AG08395 (cell line): ENCODE measurements around the gene PRKG2.

ENCODE experiments used
- DNase-seq: peaks from one replicate; pipeline ENCODE4 v3.0.0; 2012; ENCODE audit warnings: mixed read lengths, low spot score

Gene PRKG2

DNA sequence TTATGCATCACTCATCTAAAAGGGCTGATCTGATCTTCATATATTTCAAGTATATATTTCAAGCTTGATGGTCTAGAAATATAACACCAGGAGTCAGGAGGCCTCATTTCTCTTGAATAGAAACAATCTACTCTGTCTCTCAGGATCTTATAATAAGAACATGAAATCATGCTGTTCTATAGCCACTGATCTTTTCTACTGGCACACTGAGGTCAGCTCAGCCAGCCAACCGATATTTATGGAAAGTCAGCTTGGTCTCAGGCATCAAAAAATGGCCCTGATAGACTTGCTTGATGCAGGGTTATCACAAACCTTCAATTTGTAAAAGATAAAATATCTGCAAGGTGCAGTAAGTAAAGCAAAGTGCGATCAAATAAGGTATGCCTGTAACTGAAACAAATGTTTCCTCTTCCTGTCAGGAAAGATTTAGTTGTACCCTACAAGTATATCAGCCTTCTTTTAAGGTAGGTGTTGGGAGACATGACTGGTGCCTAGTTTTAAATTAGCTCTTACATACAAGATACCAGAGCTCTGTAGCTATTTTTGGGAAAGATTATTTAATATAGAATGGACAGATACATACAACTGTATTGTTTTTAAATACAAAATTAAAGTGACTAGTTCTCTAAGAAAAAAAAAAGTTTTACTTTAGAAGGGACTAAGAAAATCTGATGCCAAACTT lies 121.2 kb downstream of the PRKG2 start:
- DNase-seq, result no peak

DNA sequence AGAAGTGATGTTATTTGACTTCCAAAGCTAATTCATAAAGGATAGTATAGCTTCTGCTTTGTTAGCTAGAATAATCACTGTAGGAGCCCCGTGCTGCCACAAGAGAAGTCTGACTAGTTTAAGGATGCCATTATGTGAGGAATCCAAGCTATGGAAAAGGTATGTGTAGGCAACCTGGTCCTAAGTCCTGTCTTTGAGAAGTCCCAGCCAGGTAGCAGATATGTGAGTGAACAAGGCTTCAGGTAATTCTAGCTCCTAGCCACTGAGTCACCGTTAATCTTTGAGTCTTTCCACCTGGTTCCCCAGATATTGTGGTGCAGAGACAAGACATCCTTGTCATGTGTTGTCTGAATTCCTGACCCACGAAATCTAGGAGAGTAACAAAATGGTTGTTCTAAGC lies 129.0 kb downstream of the PRKG2 start:
- no peak for DNase-seq

DNA sequence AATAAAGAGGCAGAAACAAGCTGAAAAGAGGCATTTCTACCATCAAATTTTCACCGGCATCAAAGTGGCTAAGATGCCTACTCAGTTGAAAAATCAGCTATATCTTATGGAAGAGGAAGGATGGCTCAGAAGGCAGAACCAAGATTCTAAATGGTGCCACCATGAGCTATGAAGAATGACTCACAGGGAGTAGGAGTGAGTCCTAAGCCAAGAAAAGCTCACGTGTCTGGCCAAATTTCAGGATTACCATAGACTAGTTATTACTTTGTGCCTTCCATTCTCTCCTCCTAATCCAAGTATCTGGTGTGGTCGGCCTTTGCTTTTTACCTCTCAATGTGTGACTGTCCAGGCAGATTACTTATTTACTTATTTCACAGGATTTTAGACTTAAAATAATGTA lies 129.7 kb downstream of the PRKG2 start:
- DNase-seq, result peak; percentile 10

DNA sequence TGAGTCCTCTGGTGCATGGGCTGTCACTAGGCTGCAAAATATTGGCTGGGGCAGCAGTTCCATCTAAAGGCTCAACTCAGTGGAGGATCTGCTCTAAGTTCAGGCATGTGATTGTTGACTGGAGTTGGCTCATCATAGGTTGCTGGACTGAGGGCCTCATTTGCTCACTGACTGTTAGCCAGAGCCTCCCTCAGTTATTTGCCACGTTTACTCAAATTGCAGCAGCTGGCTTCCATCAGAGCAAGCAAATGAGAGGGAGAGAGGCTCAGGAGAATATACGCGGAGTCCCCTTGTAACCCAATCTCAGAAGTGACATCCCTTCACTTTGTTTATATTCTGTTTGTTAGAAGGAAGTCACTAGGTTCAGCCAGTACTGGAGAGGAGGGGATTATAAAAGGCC lies 130.4 kb downstream of the PRKG2 start:
- DNase-seq, result no peak

DNA sequence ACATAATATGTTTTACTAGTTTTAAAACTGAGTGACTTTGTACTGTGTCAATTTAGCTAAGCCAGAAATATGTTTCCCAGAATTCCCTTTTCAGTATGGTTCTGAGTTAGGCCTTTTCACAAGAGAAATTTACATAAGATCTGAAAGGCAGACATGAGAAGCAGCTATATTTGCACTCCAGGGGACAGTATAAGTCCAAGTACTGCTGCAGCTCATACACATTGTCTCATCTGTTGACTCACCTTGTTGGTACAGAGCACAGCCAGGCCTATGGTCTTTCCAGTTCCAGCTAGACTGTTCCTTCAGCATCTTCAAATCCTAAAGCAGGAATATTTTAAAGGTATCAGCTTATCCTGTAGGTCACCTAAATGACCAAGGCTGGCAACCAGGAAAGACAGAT lies 131.0 kb downstream of the PRKG2 start:
- peak; percentile 54 for DNase-seq

DNA sequence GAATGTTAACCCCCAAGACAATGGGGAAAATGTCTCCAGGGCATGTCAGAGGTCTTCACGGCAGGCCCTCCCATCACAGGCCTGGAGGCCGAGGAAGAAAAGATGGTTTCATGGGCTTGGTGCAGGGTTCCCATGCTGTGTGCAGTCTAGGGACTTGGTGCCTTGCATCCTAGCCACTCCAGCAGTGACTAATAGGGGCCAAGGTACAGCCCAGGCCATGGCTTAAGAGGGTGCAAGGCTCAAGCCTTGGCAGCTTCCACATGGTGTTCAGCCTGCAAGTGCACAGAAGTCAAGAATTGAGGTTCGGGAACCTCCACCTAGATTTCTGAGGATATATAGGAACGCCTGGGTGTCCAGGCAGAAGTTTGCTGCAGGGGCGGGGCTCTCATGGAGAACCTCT lies 133.9 kb downstream of the PRKG2 start:
- DNase-seq, result no peak

DNA sequence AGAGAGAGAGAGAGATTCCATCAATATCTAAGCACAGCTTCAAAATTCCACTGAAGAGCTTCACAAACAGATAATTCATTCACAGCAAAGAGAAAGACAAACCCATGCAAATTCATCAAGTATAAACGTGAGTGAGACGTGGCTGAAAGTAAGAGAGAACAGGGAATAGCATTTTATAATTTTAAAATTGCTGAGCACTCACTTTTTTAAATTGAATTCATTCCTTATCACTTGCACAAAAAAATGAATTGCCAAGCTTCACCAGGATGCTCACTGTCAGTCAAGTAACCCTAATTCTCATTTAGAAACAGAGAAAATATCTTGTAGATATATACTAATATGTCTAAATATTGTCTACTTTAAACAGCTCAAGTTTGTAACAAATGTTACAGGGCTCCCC lies 144.0 kb downstream of the PRKG2 start:
- DNase-seq, result no peak

DNA sequence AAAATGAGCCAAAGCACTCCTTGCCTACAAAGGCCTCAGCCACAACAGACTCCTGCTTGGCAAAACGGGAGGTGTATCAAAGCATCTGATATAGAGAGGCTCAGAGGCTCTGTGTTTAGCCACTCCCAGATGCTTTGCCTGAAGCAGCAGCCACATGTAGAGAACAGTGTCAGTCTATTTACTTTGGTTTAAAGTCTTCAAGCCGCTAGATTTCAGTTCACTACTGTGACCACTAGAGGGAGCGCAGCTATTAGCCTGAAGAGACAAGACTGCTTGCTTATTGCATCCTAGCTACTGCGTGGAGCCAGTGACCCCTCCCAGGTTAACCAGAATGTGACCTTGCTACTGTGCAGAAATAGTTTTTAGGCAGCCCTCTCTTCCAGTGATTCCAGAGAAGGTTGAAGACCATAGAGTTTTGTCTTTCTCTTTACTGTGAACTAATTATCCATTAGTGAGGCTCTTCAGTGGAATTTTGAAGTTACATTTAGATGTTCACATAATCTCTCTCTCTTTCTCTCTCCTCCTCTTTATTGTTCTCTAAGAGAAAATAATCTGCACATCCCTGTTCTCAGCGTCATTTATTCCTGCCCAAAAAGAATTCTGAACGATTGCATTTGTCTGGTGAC lies 145.2 kb downstream of the PRKG2 start:
- DNase-seq, result peak; percentile 63

DNA sequence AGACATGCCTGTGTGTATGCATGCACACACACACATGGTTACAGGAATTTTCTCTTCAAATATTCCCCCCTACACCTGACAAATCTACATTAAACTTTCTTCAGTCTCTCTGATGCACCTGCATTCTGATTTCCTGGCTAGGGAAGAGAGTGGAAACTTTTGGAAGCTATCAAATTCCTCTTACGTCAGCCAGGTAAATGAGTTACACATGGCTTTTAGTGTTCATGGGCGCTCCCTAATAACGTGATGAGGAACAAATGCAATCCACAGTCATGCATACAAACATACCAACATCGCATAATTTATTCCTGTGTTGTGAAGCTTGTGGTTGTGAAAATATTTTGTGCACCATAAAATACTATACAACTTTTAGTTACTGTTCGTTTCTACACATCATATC lies 149.6 kb downstream of the PRKG2 start:
- DNase-seq, result no peak

DNA sequence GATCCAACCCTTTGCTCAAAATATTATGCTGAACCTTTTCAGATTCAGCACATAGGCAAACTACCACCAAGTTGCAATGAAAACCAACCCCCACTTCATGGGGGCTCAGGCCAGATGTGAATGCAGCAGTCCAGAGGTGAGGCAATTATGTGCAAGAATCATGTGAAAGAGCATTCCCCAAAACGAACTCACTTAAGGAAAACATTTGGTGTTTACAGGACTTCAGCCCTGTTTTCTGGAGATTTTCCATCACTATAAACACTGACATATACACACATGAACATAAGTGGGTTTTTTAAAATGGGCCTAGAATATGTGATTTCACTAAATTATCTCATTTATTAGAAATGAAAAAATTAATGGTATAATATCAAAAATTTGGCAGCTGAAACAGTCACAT lies 153.0 kb downstream of the PRKG2 start:
- DNase-seq, result no peak

DNA sequence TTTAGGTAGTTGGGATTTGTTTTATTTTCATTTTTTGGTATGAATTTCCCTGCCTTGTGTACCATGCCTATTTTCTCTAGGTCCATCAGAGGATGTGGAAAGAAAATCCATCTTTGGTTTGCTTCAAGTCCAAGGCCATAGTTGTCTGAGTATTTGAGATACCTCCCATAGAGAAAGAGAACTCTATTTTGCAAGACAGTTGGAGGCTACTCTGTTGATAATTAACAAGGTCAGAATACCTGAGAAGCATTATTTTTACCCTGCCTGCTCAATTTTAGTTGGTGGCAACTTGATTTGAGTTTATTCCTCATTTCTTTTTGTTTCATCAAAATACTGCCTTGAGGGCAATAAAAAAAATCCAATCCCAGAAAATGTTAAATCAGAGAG lies 153.7 kb downstream of the PRKG2 start:
- DNase-seq, result no peak

DNA sequence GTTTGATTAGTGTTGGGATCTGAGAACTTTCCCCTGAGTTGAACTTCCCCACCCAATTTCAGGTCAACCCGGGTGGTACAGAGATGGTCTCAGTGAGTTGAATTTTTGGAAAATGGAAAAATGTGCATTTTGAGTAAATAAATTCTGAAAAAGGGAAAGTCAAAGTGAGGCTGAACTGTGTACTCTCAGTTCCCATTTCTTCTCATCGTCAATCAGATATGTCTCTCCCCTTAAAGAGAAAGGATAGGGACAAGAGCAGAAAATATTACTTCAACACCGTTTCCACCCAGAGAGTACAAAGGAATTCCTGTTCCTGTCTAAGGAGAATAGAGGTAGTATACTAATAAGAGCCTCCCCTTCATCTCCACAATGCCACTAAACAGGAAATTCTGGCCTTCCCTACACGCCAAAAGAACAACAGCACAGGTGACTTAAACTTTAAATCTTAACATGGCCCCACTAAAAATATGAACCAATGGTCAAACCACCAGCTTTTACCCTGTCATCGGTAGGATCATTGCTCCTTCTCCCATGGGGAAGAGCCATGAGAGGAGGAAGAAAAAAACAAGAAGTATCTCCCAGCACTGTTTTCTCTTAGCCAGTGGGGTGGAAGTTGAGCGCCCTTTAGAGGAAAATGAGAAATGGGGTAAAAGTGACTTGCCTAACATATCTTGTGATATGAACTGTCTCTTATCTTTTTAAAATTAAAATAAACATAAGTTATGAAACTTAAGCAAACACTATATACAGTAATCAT lies 154.3 kb downstream of the PRKG2 start:
- no peak for DNase-seq

DNA sequence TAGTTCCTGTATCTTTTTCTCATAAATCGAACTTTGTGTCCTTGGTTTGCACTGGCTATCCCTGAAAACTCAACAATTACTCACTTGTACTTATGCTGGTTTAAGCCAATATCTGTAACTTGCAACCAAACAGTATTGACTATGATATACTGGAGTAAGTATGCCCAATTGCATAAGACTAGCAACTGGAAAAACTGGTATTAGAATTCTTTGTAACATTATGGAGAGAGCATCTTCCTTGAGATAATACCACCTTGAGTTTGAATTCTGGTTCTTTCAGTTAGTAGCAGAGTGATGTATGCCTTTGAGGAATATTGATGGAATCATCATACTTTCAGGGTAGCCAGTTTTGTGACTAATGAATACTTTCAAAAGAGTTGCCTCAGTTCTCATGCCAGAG lies 156.4 kb downstream of the PRKG2 start:
- no peak for DNase-seq

DNA sequence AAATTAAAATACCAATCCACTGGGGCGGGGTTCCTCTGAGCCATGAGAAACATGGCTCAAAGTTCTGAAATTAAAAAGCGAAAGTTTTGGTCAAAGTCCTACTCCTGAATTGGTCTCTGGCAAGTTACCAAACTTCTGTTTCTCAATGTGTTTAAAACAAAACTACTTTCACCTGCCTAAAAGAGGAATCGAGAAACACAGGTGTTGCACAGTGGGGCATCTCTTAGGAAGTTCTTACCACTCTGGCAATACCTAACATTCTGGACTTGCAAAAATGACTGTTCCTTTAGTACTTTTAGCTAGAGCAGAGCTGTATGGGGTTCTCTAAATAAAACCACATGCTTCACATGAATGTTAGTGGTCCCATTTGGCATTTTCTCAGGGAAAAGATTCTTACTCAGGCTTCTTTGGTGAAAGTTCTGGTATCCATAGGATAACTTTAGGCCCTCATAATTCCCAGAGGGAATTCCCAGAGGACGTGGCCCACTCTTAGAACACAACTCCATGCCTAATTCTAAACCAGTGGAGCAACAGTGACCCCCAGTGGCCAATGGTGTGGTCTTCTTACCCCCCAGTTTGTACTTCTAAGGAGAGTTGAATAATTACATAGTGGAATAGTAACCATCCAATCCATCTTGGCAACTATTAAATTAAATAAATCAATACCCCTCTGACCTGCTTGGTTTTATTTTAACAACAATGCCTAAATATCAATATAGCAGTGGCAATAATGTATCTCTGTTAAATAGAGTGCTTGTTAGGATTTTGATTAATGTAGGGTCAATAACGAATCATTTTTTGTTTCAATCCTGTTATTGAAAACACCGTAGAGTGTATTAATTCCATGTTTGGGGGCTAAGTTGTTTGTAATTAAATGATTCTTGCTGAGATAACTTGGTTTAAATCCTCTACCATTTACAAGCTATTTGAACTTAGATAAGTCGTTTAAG lies 162.6 kb downstream of the PRKG2 start:
- DNase-seq, result peak; percentile 47

DNA sequence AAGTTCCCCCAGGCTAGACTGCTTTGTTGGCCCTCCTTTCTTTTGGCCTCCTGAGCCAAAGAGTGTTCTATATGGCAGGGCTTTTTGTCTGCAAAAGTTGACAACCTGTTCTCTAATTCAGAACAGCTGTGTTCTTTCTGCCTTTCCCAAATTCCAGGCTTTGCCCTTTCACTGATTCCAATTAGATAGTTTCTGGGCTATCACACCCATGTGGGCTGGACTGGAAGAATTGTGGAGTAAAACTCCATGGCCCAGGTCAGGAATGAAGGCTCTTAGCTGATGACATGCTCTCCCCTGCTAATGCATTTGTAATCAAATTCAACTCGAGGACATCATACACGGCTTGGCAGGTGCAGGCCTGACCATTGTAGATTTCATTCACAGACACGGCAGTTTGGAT lies 165.1 kb downstream of the PRKG2 start:
- no peak for DNase-seq

DNA sequence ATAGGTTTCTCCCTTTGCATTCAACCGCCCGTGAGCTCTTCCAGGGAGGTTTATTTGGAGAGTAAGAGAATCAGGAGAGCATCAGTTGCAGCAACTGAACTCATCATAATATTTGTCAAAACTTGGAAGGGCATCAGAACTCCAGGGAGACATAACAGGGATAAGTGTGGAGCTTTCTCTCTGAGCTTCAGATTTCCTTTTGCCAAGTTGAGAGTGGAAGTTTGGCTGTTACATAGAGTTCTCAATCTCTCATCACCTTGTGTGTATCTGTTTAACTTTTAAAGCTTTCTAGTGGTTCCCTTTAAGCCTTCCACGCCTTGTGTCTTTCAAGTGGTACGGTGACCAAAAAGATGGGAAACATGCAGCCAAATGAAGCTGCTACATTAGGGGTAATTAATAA lies 165.7 kb downstream of the PRKG2 start:
- no peak for DNase-seq

DNA sequence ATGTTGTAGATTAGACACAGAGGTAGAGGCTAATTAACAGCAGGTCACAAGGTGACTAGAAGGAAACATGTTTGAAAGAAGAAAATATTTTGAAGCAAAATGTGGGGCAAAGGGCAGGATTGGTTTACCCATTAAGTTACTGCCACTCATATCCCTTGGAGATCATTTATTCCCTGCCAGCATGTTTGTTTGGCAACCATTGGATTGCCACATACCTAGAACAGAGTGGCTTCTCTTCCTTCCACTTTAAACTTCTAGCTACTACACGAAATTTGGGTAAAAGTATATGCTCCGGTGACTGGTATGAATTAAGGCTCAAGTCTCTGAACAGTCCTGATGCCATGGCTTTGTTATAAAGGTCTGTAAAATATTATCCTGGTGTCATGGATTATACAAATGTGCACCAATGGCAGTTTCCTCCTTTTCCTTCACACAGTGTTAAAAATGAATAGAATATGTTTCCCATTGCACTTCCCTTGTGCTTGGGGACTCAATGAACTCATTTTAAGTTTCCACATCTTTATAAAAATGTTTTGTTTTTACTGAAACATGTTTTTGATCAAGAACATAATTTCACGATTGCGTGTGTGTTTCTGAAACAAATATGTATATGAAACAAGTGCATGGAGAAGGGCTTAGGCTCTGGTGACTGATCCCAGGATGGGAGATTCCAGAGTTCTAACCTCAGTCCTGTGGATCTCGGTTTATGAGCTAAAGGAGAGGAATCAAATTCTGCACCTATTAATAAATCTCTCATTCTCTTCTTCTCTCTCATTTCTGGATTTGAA lies 172.2 kb downstream of the PRKG2 start:
- no peak for DNase-seq

DNA sequence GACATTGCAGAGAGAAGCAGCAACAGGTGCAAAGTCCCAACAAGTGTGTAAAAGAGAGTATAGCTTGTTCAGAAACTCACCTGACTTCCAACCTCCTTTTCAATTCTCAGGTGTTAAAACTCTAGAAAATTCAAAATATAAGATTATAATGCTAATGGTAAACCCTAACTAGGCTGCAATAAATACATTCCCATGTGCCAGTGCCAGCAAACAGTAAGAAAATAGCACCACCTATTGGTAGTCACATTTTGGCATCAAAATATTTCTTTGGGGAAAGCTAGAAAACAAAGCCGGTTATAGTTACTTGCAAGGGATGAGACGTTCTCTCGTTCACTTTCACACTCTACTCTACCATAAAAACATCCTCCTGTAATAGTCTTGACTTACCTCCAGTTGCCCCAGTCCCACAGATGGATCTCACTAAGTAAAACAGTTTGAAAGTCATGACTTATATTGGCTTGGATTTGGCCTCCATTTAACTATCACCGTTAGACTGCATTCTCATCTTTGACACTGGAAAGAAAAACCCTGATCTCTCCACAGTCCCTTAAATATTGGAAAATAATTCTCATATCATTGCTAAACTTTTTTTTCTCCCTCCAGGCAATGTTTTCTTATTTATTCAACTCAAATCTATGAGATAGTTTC lies 174.9 kb downstream of the PRKG2 start:
- peak; percentile 56 for DNase-seq

DNA sequence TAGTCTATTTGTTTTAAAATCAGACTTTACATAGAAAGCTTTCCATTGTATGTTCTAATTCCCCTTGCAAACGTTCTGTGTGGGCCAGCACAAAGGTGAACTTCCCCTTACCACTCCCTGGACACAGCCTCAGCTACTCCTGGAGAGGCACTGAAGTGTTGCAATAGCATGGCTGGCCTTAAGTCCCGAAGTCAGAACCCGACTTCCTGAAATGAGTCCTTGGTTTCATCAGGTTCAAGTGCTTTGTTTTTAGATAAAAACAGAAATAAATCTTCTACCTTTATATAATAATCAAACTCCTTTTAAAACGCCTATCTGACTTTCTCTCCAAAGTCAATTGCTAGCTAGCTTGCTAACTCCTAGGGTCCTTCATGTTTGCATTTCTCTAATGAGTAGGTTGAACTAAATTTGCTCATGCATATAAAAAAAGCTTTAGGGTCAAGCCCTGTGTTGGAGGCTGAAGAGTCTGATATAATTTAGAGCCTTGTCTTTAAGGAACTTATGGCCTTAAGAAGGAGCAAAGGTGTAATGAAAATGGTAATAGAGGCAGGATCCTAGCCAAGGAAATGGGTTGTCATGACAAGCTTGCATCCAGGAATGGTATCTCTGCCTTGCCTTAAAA lies 175.6 kb downstream of the PRKG2 start:
- DNase-seq, result no peak

DNA sequence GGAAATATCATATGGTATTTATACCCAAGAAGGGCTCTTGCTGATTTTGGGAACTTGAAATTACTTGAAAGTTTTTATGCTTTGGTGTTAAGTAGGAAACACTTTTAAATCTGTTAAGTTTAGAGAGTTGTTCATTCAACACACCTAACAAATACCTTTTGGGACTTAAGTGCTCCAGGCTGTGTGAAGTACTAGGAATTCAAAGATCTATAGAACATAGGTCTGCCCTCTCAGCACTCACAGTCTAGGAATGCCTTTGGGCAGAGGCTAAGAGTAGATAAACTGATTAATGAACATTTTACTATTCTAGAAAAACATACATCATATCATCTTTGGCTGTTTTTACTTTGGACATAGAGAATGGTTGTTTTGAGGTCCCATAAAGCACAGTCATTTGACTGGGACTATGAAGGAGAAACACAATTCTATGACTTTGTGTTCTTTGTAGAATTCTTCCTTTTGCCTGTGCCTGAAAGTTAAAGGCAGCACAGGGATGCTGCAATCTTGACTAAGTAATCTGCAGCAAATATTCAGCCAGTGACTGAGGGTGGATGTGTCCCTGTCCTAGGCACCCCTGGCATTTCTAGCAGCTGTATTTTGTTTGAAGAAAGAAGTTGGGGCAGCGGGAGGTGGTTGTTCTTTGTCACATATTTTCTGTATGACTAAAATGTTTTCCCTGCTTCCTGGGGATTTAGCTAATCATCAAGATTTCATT lies 176.2 kb downstream of the PRKG2 start:
- no peak for DNase-seq
